Activated CD8-positive, alpha-beta T cell treated with anti-CD3 and anti-CD28 coated beads for 36 hours (primary cell): ENCODE results near the gene CAPN2. TPM values are rescaled to one million over a fixed set of nuclear protein-coding genes. Genes with fewer than 3 reads are reported as not detected.
"Not testable (repeated sequence)": the region's sequence is repeated elsewhere in the genome, so short reads cannot be mapped to it uniquely, and the experiment has no call there.

Experiments
- ATAC-seq: fragments of 200-7000 bp; cut with Tn5 transposase; one replicate; pipeline ENCODE4 v1.10.0; 2021; ENCODE audit warnings: mild to moderate bottlenecking, moderate library complexity
- CTCF ChIA-PET: fragments of 350-600 bp; sonication (Branson Sonifier 250); formaldehyde crosslinking; loops from one replicate; lab custom pipeline; 2021; ENCODE audit warnings: antibody characterized with exemption; lab: Charles Lee
- POLR2A ChIA-PET: fragments of 350-600 bp; sonication (Branson Sonifier 250); formaldehyde crosslinking; loops from one replicate; lab custom pipeline; 2021; ENCODE audit warnings: antibody characterized with exemption; lab: Charles Lee
- DNase-seq: peaks from one replicate; pipeline ENCODE4 v3.0.0-alpha.2; 2020
- H3K27ac Mint-ChIP-seq: one replicate; pipeline ENCODE4 v1.8.0; 2021; ENCODE audit warnings: mild to moderate bottlenecking, mixed read lengths
- H3K27me3 Mint-ChIP-seq: one replicate; pipeline ENCODE4 v1.8.0; 2021; ENCODE audit warnings: mixed read lengths
- H3K36me3 Mint-ChIP-seq: one replicate; pipeline ENCODE4 v1.8.0; 2021; ENCODE audit warnings: low read depth, mixed read lengths
- H3K4me1 Mint-ChIP-seq: one replicate; pipeline ENCODE4 v1.8.0; 2021; ENCODE audit warnings: low read depth, mixed read lengths
- H3K4me3 Mint-ChIP-seq: one replicate; pipeline ENCODE4 v1.8.0; 2021; ENCODE audit warnings: mild to moderate bottlenecking, moderate library complexity, mixed read lengths
- H3K9me3 Mint-ChIP-seq: one replicate; pipeline ENCODE4 v1.8.0; 2021; ENCODE audit warnings: mixed read lengths
- intact Hi-C: fragments of 100-400 bp; cut with micrococcal nuclease; formaldehyde crosslinking; loops from one replicate; pipeline ENCODE4 v1.10.0; 2022
- total RNA-seq, 2 experiments: library from RNA; stranded (reverse); gene quantifications; one replicate each; pipeline ENCODE4 v1.2.3, GENCODE V29; 2021
- TF ChIP-seq, protein P1 (sequence below): fragments of 200-600 bp; IDR thresholded peaks from one replicate; pipeline ENCODE4 v1.8.0; 2022; ENCODE audit warnings: antibody characterized with exemption, mild to moderate bottlenecking

Gene CAPN2
- total RNA-seq, 2 experiments from 2014 or later, result 31.5 to 33.6 TPM

DNA sequence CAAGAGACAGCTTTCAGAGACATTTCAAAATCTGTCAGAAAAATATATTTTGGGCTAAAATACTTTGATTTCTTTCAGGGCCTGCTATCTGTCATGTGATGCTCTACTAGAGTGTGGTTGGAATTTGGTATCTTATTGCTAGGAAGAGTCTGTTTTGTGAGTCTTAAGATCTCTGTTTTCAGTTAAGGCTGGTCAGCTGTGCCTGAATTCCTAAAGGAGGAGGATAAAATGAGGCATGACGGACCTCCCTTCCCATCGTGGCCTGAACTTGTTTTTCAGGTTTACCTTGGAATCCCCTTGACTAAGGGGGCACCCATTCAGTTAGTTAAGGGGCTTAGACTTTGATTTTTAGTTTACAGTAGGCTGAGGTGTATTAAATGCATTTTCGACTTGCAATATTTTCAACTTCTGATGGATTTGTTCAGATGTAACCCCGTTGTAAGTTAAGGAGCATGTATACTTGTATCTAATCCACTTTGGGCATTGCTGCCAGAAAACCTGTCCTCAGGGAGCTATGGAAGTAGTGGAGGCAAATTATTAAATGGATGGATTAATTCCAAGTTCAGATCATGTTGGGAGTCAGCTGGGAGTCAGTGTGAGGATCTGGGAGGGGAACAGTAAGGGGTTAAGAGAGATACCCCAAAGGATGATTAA, 18.3 kb downstream of the CAPN2 start:
- H3K27ac Mint-ChIP-seq, result no peak overlapping the region
- peaks cover 46% of the 10 kb centered on the region for H3K4me1 Mint-ChIP-seq
- peaks cover 10% of the 10 kb centered on the region for H3K36me3 Mint-ChIP-seq
- TF ChIP-seq, protein P1, sequence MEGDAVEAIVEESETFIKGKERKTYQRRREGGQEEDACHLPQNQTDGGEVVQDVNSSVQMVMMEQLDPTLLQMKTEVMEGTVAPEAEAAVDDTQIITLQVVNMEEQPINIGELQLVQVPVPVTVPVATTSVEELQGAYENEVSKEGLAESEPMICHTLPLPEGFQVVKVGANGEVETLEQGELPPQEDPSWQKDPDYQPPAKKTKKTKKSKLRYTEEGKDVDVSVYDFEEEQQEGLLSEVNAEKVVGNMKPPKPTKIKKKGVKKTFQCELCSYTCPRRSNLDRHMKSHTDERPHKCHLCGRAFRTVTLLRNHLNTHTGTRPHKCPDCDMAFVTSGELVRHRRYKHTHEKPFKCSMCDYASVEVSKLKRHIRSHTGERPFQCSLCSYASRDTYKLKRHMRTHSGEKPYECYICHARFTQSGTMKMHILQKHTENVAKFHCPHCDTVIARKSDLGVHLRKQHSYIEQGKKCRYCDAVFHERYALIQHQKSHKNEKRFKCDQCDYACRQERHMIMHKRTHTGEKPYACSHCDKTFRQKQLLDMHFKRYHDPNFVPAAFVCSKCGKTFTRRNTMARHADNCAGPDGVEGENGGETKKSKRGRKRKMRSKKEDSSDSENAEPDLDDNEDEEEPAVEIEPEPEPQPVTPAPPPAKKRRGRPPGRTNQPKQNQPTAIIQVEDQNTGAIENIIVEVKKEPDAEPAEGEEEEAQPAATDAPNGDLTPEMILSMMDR, result no peak
- no peaks in the 10 kb centered on the region for H3K9me3 Mint-ChIP-seq
- no peak overlapping the region for H3K4me3 Mint-ChIP-seq
- intact Hi-C loops, result no loop called here
- CTCF ChIA-PET, result interaction anchor here (1.1 to 2.3 kb wide), 3 partner anchors 16 to 32 kb away, joined by 3 to 8 read pairs (median 7); no protein-coding TSS in a partner anchor
- no peak for ATAC-seq
- DNase-seq, result no peak
- POLR2A ChIA-PET, result interaction anchor here (0.7 kb wide), 1 partner anchor 29 kb away, joined by 3 read pairs; no protein-coding TSS in a partner anchor
- H3K27me3 Mint-ChIP-seq, result no peaks in the 10 kb centered on the region

DNA sequence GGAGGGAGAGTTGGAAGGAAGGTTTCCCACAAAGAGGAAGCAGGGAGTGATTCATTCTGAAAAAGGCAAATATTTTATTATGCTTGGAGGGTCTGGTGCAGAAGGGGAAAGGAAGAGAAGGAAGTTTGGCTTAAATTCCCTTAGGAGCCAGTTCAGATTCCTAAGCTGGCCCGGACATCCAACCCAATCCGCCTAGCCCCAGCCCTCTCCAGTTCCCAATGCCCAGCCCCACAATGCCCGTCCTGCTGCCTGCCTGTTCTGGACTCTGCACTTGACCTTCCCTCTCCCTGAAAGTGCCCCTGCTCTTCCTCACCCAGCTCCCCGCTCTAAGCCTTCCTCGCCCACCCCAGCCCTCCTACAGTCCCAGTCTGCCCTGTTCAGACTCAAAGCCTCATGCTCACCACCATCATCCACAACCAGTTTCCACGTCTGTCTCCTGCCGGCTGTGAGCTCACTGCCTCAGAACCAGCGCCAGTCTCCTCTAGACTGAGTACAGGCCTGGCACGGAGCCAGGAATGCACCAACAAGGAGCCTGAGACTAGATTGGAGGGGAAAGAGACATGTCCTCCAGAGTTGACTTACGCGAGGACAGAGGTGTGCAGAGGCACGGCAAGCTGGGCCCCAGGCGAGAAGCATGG, 18.9 kb downstream of the CAPN2 start:
- H3K4me3 Mint-ChIP-seq, result no peak overlapping the region
- TF ChIP-seq, protein P1, result no peak
- no peaks in the 10 kb centered on the region for H3K27me3 Mint-ChIP-seq
- POLR2A ChIA-PET, result interaction anchor here (0.7 kb wide), 1 partner anchor 28 kb away, joined by 3 read pairs; no protein-coding TSS in a partner anchor
- H3K4me1 Mint-ChIP-seq, result peaks cover 40% of the 10 kb centered on the region
- no peaks in the 10 kb centered on the region for H3K9me3 Mint-ChIP-seq
- intact Hi-C loops, result no loop called here
- DNase-seq (no peak), ATAC-seq (no peak)
- peaks cover 10% of the 10 kb centered on the region for H3K36me3 Mint-ChIP-seq
- CTCF ChIA-PET, result interaction anchor here (1.1 to 2.3 kb wide), 3 partner anchors 15 to 32 kb away, joined by 3 to 8 read pairs (median 7); no protein-coding TSS in a partner anchor
- no peak overlapping the region for H3K27ac Mint-ChIP-seq

DNA sequence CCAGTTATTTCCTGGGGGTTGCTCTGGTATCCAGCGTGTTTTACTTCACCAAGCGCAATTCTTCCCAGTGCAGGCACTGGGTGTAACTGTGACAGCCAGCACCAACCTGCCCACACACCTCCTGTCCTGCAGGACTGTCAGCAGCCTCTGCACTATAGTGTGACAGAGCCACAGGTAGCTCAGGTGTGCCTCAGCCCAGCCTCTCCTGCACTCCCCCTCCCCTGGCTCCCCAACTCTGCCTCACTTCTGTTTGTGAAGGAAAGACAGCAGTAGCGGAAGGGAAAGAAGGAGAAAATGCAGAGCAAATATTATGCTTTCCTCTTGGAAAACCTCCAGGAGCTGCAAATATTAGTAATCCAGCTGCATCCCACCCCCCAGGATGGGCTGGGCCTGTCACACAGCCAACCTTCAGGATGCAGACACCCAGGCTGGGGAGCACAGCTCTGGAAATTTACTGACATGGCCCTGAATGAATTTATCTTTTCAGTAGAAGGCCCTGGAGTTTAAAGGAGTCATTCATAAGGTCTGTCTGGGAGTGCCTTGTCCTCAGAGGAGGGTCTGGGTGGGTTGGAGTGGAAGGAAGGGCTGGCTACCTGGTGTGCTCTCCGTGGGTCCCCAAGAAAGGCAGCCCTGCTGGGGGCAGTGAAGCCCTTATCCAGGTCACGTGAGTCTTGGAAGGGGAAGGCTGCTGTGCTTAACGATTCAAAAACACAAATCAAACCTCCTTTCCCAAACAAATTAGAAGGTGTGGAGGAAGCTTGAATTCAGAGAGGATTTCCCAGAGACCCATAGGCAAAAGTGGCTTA, 20.9 kb downstream of the CAPN2 start:
- no peak overlapping the region for H3K27ac Mint-ChIP-seq
- peaks cover 7% of the 10 kb centered on the region for H3K36me3 Mint-ChIP-seq
- H3K4me3 Mint-ChIP-seq, result no peak overlapping the region
- ChIA-PET CTCF (interaction anchor here (1.4 to 2.8 kb wide), 2 partner anchors 16 to 34 kb away, joined by 4 to 12 read pairs; no protein-coding TSS in a partner anchor), POLR2A (interaction anchor here (2.0 kb wide), 1 partner anchor 17 kb away, joined by 7 read pairs; no protein-coding TSS in a partner anchor)
- no peaks in the 10 kb centered on the region for H3K9me3 Mint-ChIP-seq
- DNase-seq (no peak), ATAC-seq (no peak)
- TF ChIP-seq, protein P1, result no peak
- no peaks in the 10 kb centered on the region for H3K27me3 Mint-ChIP-seq
- H3K4me1 Mint-ChIP-seq, result peaks cover 24% of the 10 kb centered on the region
- intact Hi-C loops, result no loop called here

DNA sequence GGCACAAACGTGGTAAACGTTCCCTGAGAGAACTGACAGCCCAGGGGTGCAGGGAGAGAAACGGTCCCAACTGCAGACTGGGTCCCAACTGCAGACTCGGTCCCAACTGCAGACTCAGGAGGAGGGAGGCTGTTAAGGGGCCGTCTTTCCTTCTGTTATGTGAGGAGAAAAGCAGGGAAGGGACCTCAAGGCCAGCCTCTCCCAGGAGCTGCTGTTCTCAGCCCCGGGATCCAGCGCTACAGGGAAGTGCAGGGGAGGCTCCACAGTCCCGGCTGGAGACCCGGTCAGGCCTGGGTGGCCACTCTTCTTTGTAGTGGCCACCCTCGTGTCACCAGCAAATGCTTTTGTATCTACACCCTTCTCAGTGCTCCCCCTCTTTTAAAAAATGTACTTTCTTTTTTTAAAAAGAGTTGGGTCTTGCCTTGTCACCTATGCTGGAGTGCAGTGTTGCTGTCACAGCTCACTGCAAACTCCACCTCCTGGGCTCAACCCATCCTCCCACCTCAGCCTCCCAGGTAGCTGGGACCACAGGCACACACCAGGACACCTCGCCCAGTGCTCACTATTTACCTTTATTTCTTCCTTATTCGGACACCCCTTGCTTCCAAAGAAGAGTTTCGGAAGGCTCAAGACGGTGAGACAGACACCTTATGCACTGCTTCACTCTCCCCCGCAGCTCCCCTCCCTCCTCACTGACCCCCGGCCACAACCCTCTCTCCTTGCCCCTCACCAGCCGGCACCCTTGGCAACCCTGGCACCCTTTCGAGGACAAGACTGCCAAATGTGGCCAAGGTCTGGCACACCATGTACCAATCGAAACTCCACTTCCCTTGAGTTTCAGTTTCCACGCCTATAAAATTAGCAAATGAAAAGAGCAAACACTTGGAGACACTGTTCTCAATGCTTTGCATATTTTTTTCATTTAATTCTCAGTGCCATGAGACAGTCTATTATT, 21.8 kb downstream of the CAPN2 start:
- Mint-ChIP-seq H3K4me1 (peaks cover 18% of the 10 kb centered on the region), H3K36me3 (peaks cover 7% of the 10 kb centered on the region), H3K27me3 (no peaks in the 10 kb centered on the region), H3K9me3 (no peaks in the 10 kb centered on the region), H3K27ac (peak overlapping the region; percentile 16), H3K4me3 (no peak overlapping the region)
- ChIA-PET CTCF (interaction anchor here (1.4 to 2.8 kb wide), 2 partner anchors 15 to 35 kb away, joined by 4 to 12 read pairs; no protein-coding TSS in a partner anchor), POLR2A (interaction anchor here (2.0 kb wide), 1 partner anchor 18 kb away, joined by 7 read pairs; no protein-coding TSS in a partner anchor)
- TF ChIP-seq, protein P1, result no peak
- no peak for DNase-seq
- intact Hi-C loops, result no loop called here
- ATAC-seq, result no peak

DNA sequence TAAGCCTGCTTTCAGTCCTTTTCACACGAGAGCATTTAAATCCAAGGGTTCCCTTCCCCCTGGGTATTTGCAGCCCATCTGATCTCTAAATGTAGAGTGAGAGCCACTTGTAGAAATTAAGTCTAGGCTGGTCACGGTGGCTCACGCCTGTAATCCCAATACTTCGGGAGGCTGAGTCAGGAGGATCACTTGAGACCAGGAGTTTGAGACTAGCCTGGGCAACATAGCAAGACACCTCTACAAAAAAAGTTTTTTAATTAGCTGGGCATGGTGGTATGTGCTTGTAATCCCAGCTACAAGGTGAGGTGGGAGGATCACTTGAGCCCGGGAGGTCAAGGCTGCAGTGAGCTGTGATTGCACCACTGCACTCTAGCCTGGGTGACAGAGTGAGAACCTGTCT, 24.3 kb downstream of the CAPN2 start:
- H3K4me3 Mint-ChIP-seq, H3K9me3 Mint-ChIP-seq, intact Hi-C loops, H3K36me3 Mint-ChIP-seq, DNase-seq, H3K4me1 Mint-ChIP-seq, H3K27me3 Mint-ChIP-seq, ATAC-seq, POLR2A ChIA-PET, H3K27ac Mint-ChIP-seq: not testable (repeated sequence)
- CTCF ChIA-PET, result interaction anchor here (3.3 kb wide), 1 partner anchor 12 kb away, joined by 20 read pairs; no protein-coding TSS in a partner anchor
